Neural cell (in vitro differentiated cells): ENCODE measurements around the gene RAB33B.
"Not testable (repeated sequence)": the region's sequence is repeated elsewhere in the genome, so short reads cannot be mapped to it uniquely, and the experiment has no call there.

ENCODE experiments used
- EP300 ChIP-seq: fragments of 450-650 bp; conservative IDR thresholded peaks from 2 replicates; pipeline ENCODE4 v1.6.1; 2014; ENCODE audit warnings: antibody characterized with exemption, mild to moderate bottlenecking, moderate library complexity; ENCODE audit not compliant: poor library complexity, severe bottlenecking
- EZH2 ChIP-seq: fragments of 200-600, 300-800 bp; shearing (Covaris generic), sonication (generic); IDR thresholded peaks from 2 replicates; pipeline ENCODE4 v1.6.1; 2014; ENCODE audit warnings: antibody characterized with exemption, low read length, borderline replicate concordance, mild to moderate bottlenecking; ENCODE audit not compliant: insufficient read depth, poor library complexity, severe bottlenecking
- MXI1 ChIP-seq: fragments of 450-650 bp; conservative IDR thresholded peaks from 2 replicates; pipeline ENCODE4 v1.6.1; 2014; ENCODE audit warnings: antibody characterized with exemption, mild to moderate bottlenecking; ENCODE audit not compliant: poor library complexity, severe bottlenecking
- POLR2AphosphoS5 ChIP-seq: IDR thresholded peaks from 2 replicates; pipeline ENCODE4 v1.6.1; 2012
- RAD21 ChIP-seq: fragments of 450-650 bp; conservative IDR thresholded peaks from 2 replicates; pipeline ENCODE4 v1.6.1; 2014; ENCODE audit warnings: antibody characterized with exemption, mild to moderate bottlenecking, moderate library complexity
- TAF1 ChIP-seq: IDR thresholded peaks from 2 replicates; pipeline ENCODE4 v1.6.1; 2012; ENCODE audit warnings: low read depth
- TF ChIP-seq, protein P1 (sequence below): fragments of 450-650 bp; IDR thresholded peaks from 2 replicates; pipeline ENCODE4 v1.5.1; 2014; ENCODE audit warnings: antibody characterized with exemption, mild to moderate bottlenecking, moderate library complexity; ENCODE audit not compliant: poor library complexity, severe bottlenecking
- TF ChIP-seq, protein P2 (sequence below): IDR thresholded peaks from 2 replicates; pipeline ENCODE4 v1.6.1; 2012; ENCODE audit warnings: borderline replicate concordance

GRCh38 chr4:139444881-139445280, 9.0 kb upstream of the RAB33B start:
- TF ChIP-seq, protein P1, sequence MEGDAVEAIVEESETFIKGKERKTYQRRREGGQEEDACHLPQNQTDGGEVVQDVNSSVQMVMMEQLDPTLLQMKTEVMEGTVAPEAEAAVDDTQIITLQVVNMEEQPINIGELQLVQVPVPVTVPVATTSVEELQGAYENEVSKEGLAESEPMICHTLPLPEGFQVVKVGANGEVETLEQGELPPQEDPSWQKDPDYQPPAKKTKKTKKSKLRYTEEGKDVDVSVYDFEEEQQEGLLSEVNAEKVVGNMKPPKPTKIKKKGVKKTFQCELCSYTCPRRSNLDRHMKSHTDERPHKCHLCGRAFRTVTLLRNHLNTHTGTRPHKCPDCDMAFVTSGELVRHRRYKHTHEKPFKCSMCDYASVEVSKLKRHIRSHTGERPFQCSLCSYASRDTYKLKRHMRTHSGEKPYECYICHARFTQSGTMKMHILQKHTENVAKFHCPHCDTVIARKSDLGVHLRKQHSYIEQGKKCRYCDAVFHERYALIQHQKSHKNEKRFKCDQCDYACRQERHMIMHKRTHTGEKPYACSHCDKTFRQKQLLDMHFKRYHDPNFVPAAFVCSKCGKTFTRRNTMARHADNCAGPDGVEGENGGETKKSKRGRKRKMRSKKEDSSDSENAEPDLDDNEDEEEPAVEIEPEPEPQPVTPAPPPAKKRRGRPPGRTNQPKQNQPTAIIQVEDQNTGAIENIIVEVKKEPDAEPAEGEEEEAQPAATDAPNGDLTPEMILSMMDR, result not testable (repeated sequence)
- not testable (repeated sequence) for TF ChIP-seq POLR2AphosphoS5, EZH2, RAD21, TAF1, MXI1, EP300
- TF ChIP-seq, protein P2, sequence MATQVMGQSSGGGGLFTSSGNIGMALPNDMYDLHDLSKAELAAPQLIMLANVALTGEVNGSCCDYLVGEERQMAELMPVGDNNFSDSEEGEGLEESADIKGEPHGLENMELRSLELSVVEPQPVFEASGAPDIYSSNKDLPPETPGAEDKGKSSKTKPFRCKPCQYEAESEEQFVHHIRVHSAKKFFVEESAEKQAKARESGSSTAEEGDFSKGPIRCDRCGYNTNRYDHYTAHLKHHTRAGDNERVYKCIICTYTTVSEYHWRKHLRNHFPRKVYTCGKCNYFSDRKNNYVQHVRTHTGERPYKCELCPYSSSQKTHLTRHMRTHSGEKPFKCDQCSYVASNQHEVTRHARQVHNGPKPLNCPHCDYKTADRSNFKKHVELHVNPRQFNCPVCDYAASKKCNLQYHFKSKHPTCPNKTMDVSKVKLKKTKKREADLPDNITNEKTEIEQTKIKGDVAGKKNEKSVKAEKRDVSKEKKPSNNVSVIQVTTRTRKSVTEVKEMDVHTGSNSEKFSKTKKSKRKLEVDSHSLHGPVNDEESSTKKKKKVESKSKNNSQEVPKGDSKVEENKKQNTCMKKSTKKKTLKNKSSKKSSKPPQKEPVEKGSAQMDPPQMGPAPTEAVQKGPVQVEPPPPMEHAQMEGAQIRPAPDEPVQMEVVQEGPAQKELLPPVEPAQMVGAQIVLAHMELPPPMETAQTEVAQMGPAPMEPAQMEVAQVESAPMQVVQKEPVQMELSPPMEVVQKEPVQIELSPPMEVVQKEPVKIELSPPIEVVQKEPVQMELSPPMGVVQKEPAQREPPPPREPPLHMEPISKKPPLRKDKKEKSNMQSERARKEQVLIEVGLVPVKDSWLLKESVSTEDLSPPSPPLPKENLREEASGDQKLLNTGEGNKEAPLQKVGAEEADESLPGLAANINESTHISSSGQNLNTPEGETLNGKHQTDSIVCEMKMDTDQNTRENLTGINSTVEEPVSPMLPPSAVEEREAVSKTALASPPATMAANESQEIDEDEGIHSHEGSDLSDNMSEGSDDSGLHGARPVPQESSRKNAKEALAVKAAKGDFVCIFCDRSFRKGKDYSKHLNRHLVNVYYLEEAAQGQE, result not testable (repeated sequence)
